ENCODE measurements around the gene CP.

Gene CP

DNA sequence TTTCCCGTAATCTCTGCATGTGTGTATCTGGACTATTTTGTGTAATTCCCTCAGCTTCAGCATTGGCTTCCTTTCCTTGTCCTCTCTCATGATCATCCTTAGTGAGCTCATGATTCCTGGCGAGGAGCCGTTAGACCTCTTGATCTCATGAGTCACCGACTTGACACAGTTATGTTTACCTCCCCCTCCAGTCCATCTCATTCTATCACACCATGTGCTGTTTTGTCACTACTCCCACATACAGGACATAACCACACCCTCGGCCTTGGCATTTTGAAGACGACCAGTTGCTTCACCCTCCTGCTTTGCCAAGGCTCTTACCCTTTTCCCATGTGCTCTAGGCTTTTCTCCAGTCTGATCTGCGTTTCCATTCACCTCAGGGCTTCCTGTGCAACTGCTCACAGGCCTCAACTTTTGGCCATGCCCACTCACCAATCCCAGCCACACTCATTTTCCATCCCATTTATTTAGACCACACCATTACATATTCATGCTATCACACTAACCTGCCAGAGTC is 41.5 kb downstream of the CP start:
- DNase-seq: no peak

GRCh38 chr3:149179220-149179619 is 42.4 kb downstream of the CP start:
- DNase-seq: no peak

GRCh38 chr3:149177122-149177521 is 44.5 kb downstream of the CP start:
- DNase-seq: no peak

DNA sequence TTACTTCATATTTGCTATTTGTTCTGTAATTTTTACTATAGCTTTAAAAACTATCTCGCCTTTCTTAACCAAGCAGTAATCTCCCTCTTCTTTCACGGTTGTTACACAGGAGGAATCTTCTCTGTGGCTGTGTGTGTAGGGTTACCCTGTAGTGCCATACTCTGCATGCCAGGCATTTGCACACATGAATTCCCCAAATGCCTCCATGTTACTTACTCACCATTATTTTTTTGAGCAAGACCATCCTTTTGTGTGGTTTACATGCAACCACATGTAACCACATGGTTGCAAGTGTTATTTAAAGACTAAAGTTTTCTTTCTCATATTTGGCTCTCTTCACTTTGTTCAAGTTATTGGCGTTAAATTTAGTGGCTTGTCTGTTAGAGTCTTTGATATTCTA is 46.7 kb downstream of the CP start:
- DNase-seq: no peak

DNA sequence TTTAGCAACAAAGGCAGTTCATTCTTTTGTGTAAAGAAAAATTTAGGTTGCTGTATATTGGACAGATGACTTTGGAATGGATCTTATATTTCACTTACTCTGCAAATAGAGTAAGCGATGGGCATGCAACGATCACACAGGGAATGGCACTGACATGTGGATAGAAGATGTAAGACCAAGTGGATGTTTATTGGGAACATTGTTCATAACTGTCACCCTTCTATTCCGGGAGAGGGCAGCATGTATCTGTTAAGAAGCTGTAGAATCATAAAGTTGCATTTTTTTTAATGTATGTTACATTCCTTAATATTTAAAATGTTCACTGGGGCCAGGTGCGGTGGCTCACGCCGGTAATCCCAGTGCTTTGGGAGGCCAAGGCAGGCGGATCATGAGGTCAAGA is 51.0 kb downstream of the CP start:
- no peak for DNase-seq

GRCh38 chr3:149167898-149168297 is 53.7 kb downstream of the CP start:
- no peak for DNase-seq

DNA sequence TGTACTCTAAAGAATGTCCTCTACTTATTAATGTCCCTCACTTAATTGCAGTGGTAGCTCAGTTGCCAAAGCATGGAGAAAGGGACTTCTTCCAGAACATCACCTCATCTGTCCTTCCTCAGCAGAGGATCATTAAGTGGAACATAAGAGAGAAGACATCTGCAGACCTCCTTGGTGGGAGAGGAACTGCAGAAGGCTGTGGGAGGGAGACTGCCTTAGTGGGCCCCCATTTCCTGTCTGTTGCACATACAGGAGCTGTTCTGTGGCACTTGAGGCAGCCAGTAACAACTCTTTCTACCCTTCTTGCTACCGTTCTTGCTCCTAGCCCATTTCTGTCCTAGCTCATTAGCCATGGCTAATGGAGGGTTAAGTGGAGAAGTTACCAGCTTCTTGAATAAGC is 58.6 kb downstream of the CP start:
- DNase-seq: no peak

DNA sequence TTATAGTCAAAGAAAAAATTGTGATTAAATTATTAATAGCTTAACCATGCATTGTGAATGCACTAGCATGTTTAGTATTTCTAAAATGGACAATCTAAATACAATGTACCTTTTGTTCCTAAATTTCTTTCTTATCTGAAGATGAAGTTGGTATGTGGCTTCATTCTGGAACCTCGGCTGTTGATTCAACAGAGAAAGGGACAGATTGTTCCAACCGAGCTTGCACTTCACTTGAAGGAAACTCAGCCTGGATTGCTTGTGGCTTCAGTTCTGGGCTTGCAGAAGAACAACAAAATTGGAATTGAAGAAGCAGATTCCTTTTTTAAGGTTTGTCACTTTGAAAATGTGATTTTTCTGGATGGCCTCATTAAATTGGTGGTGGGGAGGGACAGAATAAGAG is 59.6 kb downstream of the CP start:
- DNase-seq: no peak

- no peak for DNase-seq
Observed at GRCh38 chr3:149160754-149161300, 60.8 kb downstream of the CP start.

DNA sequence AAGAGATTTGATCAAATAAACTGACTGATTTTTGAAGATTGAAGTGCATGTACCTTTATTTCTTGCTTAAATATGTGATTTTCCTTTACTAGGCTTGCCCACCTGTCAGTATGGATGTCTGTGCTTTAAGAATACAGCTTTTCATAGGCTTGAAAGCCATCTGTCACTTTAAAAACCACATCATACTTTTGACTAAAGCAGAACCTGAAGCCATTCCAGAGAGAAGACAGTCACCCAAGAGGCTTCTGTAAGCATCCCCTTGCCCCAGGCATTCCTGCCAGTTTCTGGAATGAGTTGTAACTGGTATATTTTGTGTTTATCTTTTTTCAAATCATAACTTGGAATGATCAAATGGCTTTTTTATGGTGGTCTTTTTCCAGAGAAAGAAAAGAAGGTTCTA is 68.2 kb downstream of the CP start:
- DNase-seq: no peak

DNA sequence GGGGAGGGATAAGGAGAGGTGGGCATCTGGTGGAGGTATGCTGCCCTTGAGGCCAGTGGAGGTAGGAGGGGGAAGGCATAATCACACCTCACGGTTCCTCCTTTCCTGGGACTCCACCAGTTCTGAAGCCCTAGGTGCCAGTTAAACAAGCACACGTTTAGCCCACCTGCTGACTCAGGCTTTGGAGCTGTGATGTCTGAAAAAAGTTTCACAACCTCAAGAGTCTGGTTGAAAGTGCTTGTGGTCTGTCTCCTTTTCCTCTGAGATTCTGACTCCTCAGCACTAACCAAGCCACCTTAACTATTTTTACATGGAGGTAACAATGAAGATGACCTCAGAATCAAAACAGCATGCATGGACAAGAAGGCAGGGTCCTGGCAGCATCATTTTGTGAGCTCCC is 69.2 kb downstream of the CP start:
- no peak for DNase-seq

GRCh38 chr3:149151843-149152242 is 69.8 kb downstream of the CP start:
- DNase-seq: no peak

DNA sequence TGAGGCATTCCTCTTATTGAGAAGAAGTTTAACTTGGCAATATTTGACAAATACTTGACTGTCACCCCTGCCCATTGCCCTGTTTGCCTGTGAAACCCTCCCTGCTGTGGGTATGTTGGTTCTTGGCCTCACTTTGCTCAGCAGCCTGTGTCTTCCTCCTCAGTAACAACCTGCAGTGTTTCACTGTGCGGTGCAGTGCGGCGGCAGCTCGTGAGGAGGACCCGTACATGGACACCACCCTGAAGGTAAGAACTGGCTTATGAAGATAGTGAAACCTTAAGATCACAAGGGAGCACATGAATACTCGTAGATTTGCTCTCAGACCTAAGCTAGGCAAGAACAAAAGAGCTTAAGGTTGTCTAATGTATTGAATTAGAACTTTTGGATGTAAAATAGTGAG is 71.2 kb downstream of the CP start:
- DNase-seq: no peak

DNA sequence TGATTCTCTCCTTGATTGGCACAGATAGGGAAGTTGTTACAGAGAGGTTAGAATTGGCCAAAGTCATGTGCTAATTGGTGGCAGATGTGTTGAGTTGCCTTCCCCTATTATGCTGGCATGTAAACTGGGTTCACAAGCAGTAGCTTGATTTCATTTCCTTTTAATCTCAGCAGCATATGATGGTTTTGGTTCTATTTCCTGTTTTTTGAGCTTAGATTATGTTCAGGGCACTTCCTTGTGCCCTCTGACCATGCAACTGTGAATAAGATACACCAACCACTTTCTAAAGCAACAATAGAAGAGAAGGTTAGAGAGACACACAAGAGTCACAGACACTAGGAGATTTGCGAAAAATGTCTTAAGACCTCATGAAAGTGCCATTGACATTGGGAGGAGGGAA is 75.7 kb downstream of the CP start:
- no peak for DNase-seq

- no peak for DNase-seq
Observed at GRCh38 chr3:149145356-149145755, 76.3 kb downstream of the CP start.

GRCh38 chr3:149142682-149143081 is 78.9 kb downstream of the CP start:
- DNase-seq: no peak

DNA sequence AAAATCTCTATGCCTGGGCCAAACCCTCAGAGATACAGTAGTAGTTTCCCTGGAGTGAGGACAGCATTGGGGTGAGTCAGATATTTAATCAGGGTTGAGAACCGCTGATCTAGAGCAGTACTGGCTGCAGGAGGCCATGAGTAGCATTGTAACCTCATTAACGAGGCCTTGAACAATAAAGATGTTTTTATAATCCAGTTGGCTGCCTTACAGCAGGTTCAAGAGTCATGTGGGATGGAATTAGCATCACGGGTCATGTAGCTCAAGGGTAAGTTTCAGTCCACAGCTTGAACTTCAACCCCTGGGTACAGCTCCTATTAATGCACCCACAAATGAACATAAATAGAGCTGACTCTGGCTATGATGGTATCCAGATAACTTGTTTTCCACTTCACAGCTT is 87.1 kb downstream of the CP start:
- no peak for DNase-seq

DNA sequence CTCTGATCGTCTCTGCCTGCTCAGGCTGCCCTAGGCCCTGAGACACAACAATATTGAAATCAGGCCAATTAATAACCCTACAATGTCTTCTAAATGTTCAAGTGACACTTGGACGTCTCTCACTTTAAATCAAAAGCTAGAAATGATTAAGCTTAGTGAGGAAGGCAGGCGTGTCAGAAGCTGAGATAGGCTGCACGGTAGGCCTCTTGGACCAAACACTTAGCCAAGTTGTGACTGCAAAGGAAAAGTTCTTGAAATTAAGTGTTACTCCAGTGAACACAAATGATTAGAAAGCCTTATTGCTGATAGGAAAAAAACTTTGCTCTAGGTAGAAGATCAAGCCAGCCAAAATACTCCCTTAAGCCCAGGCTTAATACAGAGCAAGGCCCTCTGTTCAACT is 90.0 kb downstream of the CP start:
- no peak for DNase-seq

DNA sequence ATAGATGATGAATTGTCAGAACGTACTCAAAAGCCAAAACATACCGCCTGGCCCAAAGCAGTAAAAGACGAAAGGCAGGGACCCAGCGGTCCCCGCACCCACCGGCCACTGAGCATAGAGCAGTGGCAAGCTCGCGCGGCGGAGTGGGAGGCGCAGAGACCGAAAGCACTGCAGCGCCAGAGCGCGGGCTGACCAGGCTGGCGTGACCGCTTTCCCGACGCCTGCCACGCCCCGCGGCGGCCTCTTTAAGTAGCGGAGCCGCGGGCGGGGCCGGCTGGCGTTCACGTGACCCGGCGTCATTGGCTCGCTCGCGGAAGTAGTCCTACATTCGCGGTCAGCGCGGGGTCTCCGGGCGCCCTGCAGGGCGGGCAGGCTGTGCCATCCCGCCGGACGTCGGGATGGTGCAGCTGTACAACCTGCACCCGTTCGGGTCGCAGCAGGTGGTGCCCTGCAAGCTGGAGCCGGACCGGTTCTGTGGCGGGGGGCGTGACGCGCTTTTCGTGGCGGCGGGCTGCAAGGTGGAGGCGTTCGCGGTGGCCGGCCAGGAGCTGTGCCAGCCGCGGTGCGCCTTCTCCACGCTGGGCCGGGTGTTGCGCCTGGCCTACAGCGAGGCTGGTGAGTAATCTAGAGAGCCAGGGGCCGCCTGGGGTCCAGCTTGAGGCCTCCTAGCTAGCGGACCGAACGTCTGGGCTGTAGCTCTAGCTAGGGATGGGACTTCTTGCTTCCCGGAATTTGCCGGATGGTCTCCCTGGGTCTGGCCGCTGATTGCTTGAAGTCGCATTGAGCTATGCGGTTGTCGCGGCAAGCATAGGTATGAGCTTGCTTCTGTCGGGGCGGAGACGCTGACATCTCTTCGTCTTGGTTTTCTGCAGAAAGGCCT is 92.1 kb downstream of the CP start, which contains the start of gene HPS3:
TSS of gene HPS3 (plus strand) at position 313 of the 880 bp plus-strand sequence. CDS start at position 399, 86 bp downstream.
- peak; percentile 91 for DNase-seq

GRCh38 chr3:149128821-149129220 is 92.8 kb downstream of the CP start:
- DNase-seq: peak; percentile 50

DNA sequence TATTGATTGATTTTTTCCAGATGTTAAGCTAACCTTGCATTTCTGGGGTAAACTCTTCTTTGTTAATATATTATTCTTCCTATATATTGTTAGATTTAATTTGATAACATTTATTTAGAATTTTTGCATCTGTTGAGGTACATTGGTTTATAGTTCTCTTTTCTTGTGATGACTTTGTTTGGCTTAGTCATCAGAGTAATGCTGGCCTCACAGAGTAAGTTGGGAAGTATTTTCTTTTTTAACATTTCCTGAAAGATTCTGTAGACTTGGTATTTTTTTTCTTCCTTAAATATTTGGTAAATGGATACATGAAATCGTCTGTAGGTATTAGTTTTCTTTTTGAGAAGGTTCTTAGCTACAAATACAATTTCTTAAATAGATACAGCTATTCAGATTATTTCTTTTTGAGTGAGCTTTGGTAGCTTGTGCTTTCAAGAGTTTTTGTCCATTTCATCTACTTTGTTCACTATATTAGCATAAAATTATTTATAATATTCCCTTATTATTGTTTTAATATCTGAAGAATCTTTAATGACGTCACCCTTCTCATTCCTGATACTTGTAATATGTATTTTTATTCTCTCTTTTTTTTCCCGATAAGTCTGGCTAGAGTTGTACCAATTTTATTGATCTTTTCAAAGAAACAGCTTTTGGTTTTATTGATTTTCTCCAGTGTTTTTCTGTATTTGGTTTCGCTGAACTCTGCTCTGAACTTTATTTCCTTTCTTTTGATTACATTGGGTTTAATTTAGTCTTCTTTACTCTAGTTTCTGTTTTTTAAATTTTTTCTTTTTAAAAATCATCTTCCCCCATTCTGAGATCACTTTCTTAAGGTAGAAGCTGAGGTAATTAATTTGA is 98.7 kb downstream of the CP start:
- DNase-seq: no peak

All from NCI-H1105 treated with DMSO at 0.1 percent for 48 hours (cell line).